Measurements from ENCODE around the gene SAFB.

DNA sequence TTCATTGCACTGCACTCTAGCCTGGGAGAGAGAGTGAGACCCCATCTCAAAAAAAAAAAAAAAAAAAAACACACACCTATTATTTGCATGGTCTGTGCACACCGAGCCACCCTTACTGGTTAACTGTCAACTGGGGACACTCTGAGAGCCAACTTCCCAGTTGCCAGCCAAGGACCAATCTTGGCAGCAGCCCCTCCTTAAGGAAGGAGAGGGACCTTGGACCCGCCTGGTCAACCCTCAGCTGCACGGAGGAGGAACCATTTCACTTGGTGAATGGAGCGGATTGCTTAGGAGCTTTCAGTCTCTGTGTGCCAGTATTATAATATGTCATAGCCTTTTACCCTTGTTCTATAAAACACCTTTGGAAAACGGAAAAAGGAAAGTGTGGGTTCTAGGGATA, 32.5 kb downstream of the SAFB start:
- TF ChIP-seq POLR2A (IDR thresholded peaks at IDR 0.05) (no peak), CTCF (IDR thresholded peaks at IDR 0.05) (no peak)

Data from body of pancreas (tissue), 4 donors.